GM23338 (cell line): ENCODE results near the gene NRIP1. TPM values are rescaled to one million over a fixed set of nuclear protein-coding genes. Genes with fewer than 3 reads are reported as not detected.

ENCODE experiments used
- ATAC-seq: fragments of 200-7000 bp; cut with Tn5 transposase; 3 replicates; pipeline ENCODE4 v1.9.1; 2020
- DNase-seq: peaks from one replicate; pipeline ENCODE4 v3.0.0-alpha.2; 2015; ENCODE audit warnings: low spot score
- H2AFZ ChIP-seq: fragments of 200-600 bp; sonication (generic); 2 replicates; pipeline ENCODE4 v1.8.0; 2016; ENCODE audit warnings: antibody characterized with exemption, mild to moderate bottlenecking, moderate library complexity
- H3F3A ChIP-seq: fragments of 200-600 bp; sonication (generic); replicated peaks from 2 replicates; pipeline ENCODE4 v1.8.0; 2017; ENCODE audit warnings: antibody characterized with exemption, mixed run types, low read depth
- H3K27ac ChIP-seq: fragments of 200-600 bp; sonication (generic); 2 replicates; pipeline ENCODE4 v1.6.1; 2016; ENCODE audit warnings: low read depth
- H3K27me3 ChIP-seq: fragments of 200-600 bp; sonication (generic); 2 replicates; pipeline ENCODE4 v1.8.0; 2016; ENCODE audit warnings: mild to moderate bottlenecking, mixed run types, moderate library complexity; ENCODE audit not compliant: insufficient read depth
- H3K36me3 ChIP-seq: fragments of 200-600 bp; sonication (generic); 2 replicates; pipeline ENCODE4 v1.8.0; 2016; ENCODE audit warnings: mild to moderate bottlenecking; ENCODE audit not compliant: insufficient read depth
- H3K4me1 ChIP-seq: fragments of 200-600 bp; sonication (generic); 2 replicates; pipeline ENCODE4 v1.8.0; 2016; ENCODE audit warnings: mild to moderate bottlenecking, moderate library complexity; ENCODE audit not compliant: insufficient read depth
- H3K4me2 ChIP-seq: fragments of 200-600 bp; sonication (generic); 2 replicates; pipeline ENCODE4 v1.7.1; 2017; ENCODE audit warnings: mixed run types
- H3K4me3 ChIP-seq: fragments of 200-600 bp; sonication (generic); 2 replicates; pipeline ENCODE4 v1.6.1; 2016; ENCODE audit warnings: mixed run types
- H3K79me2 ChIP-seq: fragments of 200-600 bp; sonication (generic); replicated peaks from 2 replicates; pipeline ENCODE4 v1.8.0; 2017; ENCODE audit warnings: mild to moderate bottlenecking; ENCODE audit not compliant: insufficient read depth
- H3K9me2 ChIP-seq: fragments of 200-600 bp; sonication (generic); 2 replicates; pipeline ENCODE4 v1.8.0; 2017; ENCODE audit not compliant: insufficient read depth
- H4K20me1 ChIP-seq: fragments of 200-600 bp; sonication (generic); replicated peaks from 2 replicates; pipeline ENCODE4 v1.8.0; 2017; ENCODE audit warnings: mild to moderate bottlenecking; ENCODE audit not compliant: insufficient read depth
- H3K27ac Mint-ChIP-seq: 2 replicates; pipeline ENCODE4 v1.8.0; 2020; ENCODE audit warnings: inconsistent platforms, mild to moderate bottlenecking, moderate library complexity, mixed read lengths
- H3K27me3 Mint-ChIP-seq: 3 replicates; pipeline ENCODE4 v1.8.0; 2022; ENCODE audit warnings: low read depth, mild to moderate bottlenecking, moderate library complexity, mixed read lengths, inconsistent platforms; ENCODE audit not compliant: insufficient read depth, poor library complexity
- H3K36me3 Mint-ChIP-seq: 3 replicates; pipeline ENCODE4 v1.8.0; 2021; ENCODE audit warnings: low read depth, mild to moderate bottlenecking, inconsistent platforms, moderate library complexity, mixed read lengths
- H3K4me1 Mint-ChIP-seq: 3 replicates; pipeline ENCODE4 v1.8.0; 2020; ENCODE audit warnings: mild to moderate bottlenecking, inconsistent platforms, mixed read lengths
- H3K4me3 Mint-ChIP-seq: 3 replicates; pipeline ENCODE4 v1.8.0; 2021; ENCODE audit warnings: moderate library complexity, mild to moderate bottlenecking, inconsistent platforms, mixed read lengths
- H3K9me3 Mint-ChIP-seq: 3 replicates; pipeline ENCODE4 v1.8.0; 2020; ENCODE audit warnings: moderate library complexity, mild to moderate bottlenecking, inconsistent platforms, mixed read lengths
- CREB1 ChIP-seq: fragments of 250-450 bp; sonication (Bioruptor Pico); IDR thresholded peaks from 2 replicates; pipeline ENCODE4 v1.5.0; 2020; ENCODE audit warnings: low read depth, mild to moderate bottlenecking, moderate library complexity
- CTCF ChIP-seq, 2 experiments: fragments of 200-600 bp in 1 of 2; sonication (generic) in 1 of 2; conservative IDR thresholded peaks; 2 replicates each; pipeline versions ENCODE4 v1.5.1 to v1.6.1; 2016 to 2017; ENCODE audit warnings: antibody characterized with exemption in 2 of 2, low read depth in 2 of 2, mild to moderate bottlenecking in 2 of 2, moderate library complexity in 1 of 2
- EZH2 ChIP-seq: fragments of 200-600 bp; sonication (generic); IDR thresholded peaks from one replicate; pipeline ENCODE4 v1.8.0; 2017; ENCODE audit warnings: antibody characterized with exemption, mild to moderate bottlenecking, low read depth; ENCODE audit not compliant: unreplicated experiment
- EZH2phosphoT487 ChIP-seq: fragments of 200-600 bp; sonication (generic); IDR thresholded peaks from one replicate; pipeline ENCODE4 v1.8.1; 2018; ENCODE audit warnings: antibody characterized with exemption; ENCODE audit not compliant: unreplicated experiment
- JUNB ChIP-seq: IDR thresholded peaks from one replicate; pipeline ENCODE4 v1.6.1; 2016; ENCODE audit warnings: antibody characterized with exemption; ENCODE audit not compliant: unreplicated experiment
- NANOG ChIP-seq: IDR thresholded peaks from 2 replicates; pipeline ENCODE4 v1.6.1; 2016; ENCODE audit warnings: antibody characterized with exemption, borderline replicate concordance
- POLR2AphosphoS5 ChIP-seq: IDR thresholded peaks from 2 replicates; pipeline ENCODE4 v1.6.1; 2016; ENCODE audit warnings: antibody characterized with exemption, low read depth
- REST ChIP-seq: IDR thresholded peaks from one replicate; pipeline ENCODE4 v1.6.1; 2018; ENCODE audit warnings: antibody characterized with exemption; ENCODE audit not compliant: unreplicated experiment
- STAT1 ChIP-seq: IDR thresholded peaks from one replicate; pipeline ENCODE4 v1.6.1; 2016; ENCODE audit warnings: antibody characterized with exemption; ENCODE audit not compliant: unreplicated experiment
- ZNF114 ChIP-seq: fragments of 250-450 bp; sonication (Bioruptor Pico); IDR thresholded peaks from 2 replicates; pipeline ENCODE4 v1.5.0; 2020; ENCODE audit warnings: mild to moderate bottlenecking, moderate library complexity
- ZNF331 ChIP-seq: fragments of 250-450 bp; sonication (Bioruptor Pico); IDR thresholded peaks from 2 replicates; pipeline ENCODE4 v1.5.0; 2020; ENCODE audit warnings: low read depth, mild to moderate bottlenecking, moderate library complexity
- ZNF462 ChIP-seq: fragments of 250-450 bp; sonication (Bioruptor Pico); IDR thresholded peaks from 2 replicates; pipeline ENCODE4 v1.5.0; 2020; ENCODE audit warnings: mild to moderate bottlenecking, moderate library complexity
- polyA plus RNA-seq: library from polyadenylated mRNA; unstranded; fragments of >200 nt; fragmentation: Nextera tagmentation; extraction: Ambion mirVana; gene quantifications from 2 replicates; pipeline ENCODE4 v1.2.1, GENCODE V29; 2016
- total RNA-seq: library from RNA; depleted of rRNA; stranded (reverse); fragments of >200 nt; shearing (Covaris generic); gene quantifications from 2 replicates; pipeline ENCODE4 v1.2.3, GENCODE V29; 2014
- TF ChIP-seq, protein P1 (sequence below): IDR thresholded peaks from 2 replicates; pipeline ENCODE4 v1.6.1; 2016; ENCODE audit warnings: antibody characterized with exemption

NRIP1 gene
- total and polyA plus RNA-seq, 2 experiments from 2014 or later = 3.0 to 9.0 TPM

GRCh38 chr21:15028186-15028585 is 36.6 kb downstream of the NRIP1 start (continued):
- TF ChIP-seq POLR2AphosphoS5 = no peak

DNA sequence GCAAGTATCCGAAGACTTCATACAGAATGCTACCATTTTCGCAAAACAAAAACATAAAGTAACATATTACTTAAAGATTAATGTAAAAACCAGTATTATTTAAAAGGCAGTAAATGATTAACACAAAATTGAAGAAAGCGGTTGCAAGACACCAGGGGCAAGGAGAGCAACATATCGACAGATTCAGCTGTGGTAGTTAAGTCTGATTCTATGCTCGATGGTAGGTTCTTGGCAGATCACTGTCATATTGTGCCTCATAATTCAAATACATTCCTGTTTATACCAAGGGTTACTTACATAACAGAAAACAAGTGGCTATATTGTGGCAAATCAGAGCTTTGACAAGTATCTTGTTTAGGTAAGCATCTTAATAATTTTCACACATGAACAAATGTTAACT is 37.7 kb downstream of the NRIP1 start:
- Mint-ChIP-seq H3K9me3 (no peaks in the 10 kb centered on the region), H3K4me1 (peaks cover 7% of the 10 kb centered on the region; the same call in 2 of the 3 replicates), H3K27ac (no peak overlapping the region), H3K27me3 (peaks cover 3% of the 10 kb centered on the region), H3K4me3 (no peak overlapping the region), H3K36me3 (peaks cover 2% of the 10 kb centered on the region; the same call in 2 of the 3 replicates)
- 0 out of 2 replicates have a peak, but pooled peaks cover 7% of the 10 kb centered on the region for H3K79me2 ChIP-seq
- no peak overlapping the region for H2AFZ ChIP-seq
- H3K36me3 ChIP-seq = no peaks in the 10 kb centered on the region
- H3K4me2 ChIP-seq = no peak overlapping the region
- no peak overlapping the region for H3K4me3 ChIP-seq
- no peak for ATAC-seq
- no peaks in the 10 kb centered on the region for H3K4me1 ChIP-seq
- no peaks in the 10 kb centered on the region for H4K20me1 ChIP-seq
- H3K27me3 ChIP-seq = no peaks in the 10 kb centered on the region
- DNase-seq = no peak
- TF ChIP-seq EZH2 (no peak), CREB1 (CRISPR knock-in tag) (no peak), ZNF331 (CRISPR knock-in tag) (no peak), NANOG (no peak), STAT1 (no peak), CTCF (conservative IDR thresholded peaks at IDR 0.05; ENCODE audit: low read depth in 2 of 2) (no peak), ZNF462 (CRISPR knock-in tag) (no peak), REST (no peak), ZNF114 (CRISPR knock-in tag) (no peak), POLR2AphosphoS5 (no peak), JUNB (no peak), EZH2phosphoT487 (no peak)
- TF ChIP-seq, protein P1, sequence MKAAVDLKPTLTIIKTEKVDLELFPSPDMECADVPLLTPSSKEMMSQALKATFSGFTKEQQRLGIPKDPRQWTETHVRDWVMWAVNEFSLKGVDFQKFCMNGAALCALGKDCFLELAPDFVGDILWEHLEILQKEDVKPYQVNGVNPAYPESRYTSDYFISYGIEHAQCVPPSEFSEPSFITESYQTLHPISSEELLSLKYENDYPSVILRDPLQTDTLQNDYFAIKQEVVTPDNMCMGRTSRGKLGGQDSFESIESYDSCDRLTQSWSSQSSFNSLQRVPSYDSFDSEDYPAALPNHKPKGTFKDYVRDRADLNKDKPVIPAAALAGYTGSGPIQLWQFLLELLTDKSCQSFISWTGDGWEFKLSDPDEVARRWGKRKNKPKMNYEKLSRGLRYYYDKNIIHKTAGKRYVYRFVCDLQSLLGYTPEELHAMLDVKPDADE = no peak
- no peaks in the 10 kb centered on the region for H3K9me2 ChIP-seq
- no peaks in the 10 kb centered on the region for H3F3A ChIP-seq
- H3K27ac ChIP-seq = no peak overlapping the region
